ENCODE measurements around the gene ANKRD65. TPM values are rescaled to one million over a fixed set of nuclear protein-coding genes. Genes with fewer than 3 reads are reported as not detected.

Gene ANKRD65
- total RNA-seq, 1 donor from 2014 or later, result 0.64 TPM

DNA sequence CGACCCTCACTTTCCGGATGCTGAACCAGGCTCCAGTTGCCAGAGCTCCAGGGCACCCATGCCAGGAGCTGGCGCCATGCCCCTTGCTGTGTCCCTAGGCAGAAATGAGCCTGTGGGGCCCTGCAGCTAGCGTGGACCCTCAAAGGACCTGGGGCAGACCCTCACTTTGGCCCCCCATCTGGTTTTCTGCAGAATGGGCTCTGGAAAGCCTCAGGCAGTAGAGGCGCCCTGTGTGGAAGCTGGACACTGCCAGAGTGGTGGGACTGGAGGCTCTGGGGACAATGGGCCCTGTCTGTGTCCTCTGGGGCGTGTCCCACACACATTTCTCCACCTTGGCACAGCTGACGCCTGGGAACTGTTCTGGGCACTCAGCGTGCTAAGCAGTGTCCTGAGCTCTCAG lies 39.8 kb downstream of the ANKRD65 start:
- FAIRE-seq (no peak), DNase-seq (ENCODE audit: low read depth) (no peak)
- peaks cover 6% of the 10 kb centered on the region for H3K36me3 Mint-ChIP-seq (ENCODE audit: low read depth, unreplicated experiment)
- Histone ChIP-seq H3K4me3 (ENCODE audit: insufficient read depth, low read depth, low read length) (no peak overlapping the region), H2AFZ (ENCODE audit: low read depth, low read length) (no peak overlapping the region), H3K9ac (ENCODE audit: low read length) (no peak overlapping the region), H3K27me3 (ENCODE audit: insufficient read depth, low read length) (no peaks in the 10 kb centered on the region), H4K20me1 (ENCODE audit: insufficient read depth, low read length) (peaks cover 24% of the 10 kb centered on the region), H3K36me3 (ENCODE audit: insufficient read depth, low read length) (peaks cover 8% of the 10 kb centered on the region), H3K4me1 (ENCODE audit: insufficient read depth, low read length) (no peaks in the 10 kb centered on the region), H3K79me2 (ENCODE audit: insufficient read depth, low read length) (peaks cover 20% of the 10 kb centered on the region), H3K27ac (ENCODE audit: low read depth, low read length) (no peak overlapping the region), H3K9me3 (ENCODE audit: insufficient read depth, low read depth, low read length) (no peaks in the 10 kb centered on the region), H3K4me2 (ENCODE audit: low read length) (no peak overlapping the region)
- no peaks in the 10 kb centered on the region for H3K4me1 Mint-ChIP-seq (ENCODE audit: low read depth, unreplicated experiment)
- H3K27ac Mint-ChIP-seq (ENCODE audit: unreplicated experiment), result no peak overlapping the region
- H3K9me3 Mint-ChIP-seq (ENCODE audit: unreplicated experiment), result no peaks in the 10 kb centered on the region
- no peak overlapping the region for H3K4me3 Mint-ChIP-seq (ENCODE audit: unreplicated experiment)
- H3K27me3 Mint-ChIP-seq (ENCODE audit: low read depth, unreplicated experiment), result no peaks in the 10 kb centered on the region
- no peak for TF ChIP-seq EZH2 (IDR thresholded peaks at IDR 0.05; ENCODE audit: insufficient read depth, low read length)
- TF ChIP-seq, protein P1, sequence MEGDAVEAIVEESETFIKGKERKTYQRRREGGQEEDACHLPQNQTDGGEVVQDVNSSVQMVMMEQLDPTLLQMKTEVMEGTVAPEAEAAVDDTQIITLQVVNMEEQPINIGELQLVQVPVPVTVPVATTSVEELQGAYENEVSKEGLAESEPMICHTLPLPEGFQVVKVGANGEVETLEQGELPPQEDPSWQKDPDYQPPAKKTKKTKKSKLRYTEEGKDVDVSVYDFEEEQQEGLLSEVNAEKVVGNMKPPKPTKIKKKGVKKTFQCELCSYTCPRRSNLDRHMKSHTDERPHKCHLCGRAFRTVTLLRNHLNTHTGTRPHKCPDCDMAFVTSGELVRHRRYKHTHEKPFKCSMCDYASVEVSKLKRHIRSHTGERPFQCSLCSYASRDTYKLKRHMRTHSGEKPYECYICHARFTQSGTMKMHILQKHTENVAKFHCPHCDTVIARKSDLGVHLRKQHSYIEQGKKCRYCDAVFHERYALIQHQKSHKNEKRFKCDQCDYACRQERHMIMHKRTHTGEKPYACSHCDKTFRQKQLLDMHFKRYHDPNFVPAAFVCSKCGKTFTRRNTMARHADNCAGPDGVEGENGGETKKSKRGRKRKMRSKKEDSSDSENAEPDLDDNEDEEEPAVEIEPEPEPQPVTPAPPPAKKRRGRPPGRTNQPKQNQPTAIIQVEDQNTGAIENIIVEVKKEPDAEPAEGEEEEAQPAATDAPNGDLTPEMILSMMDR (IDR thresholded peaks at IDR 0.05; ENCODE audit: insufficient read depth, low read depth, low read length), result no peak

- H4K20me1 ChIP-seq (ENCODE audit: insufficient read depth, low read length), result peaks cover 20% of the 10 kb centered on the region
- no peak overlapping the region for H3K9ac ChIP-seq (ENCODE audit: low read length)
- no peaks in the 10 kb centered on the region for H3K9me3 ChIP-seq (ENCODE audit: insufficient read depth, low read depth, low read length)
- Mint-ChIP-seq H3K4me3 (ENCODE audit: unreplicated experiment) (no peak overlapping the region), H3K36me3 (ENCODE audit: low read depth, unreplicated experiment) (peaks cover 5% of the 10 kb centered on the region), H3K27ac (ENCODE audit: unreplicated experiment) (no peak overlapping the region), H3K4me1 (ENCODE audit: low read depth, unreplicated experiment) (no peaks in the 10 kb centered on the region), H3K27me3 (ENCODE audit: low read depth, unreplicated experiment) (no peaks in the 10 kb centered on the region), H3K9me3 (ENCODE audit: unreplicated experiment) (no peaks in the 10 kb centered on the region)
- peaks cover 3% of the 10 kb centered on the region for H3K4me1 ChIP-seq (ENCODE audit: insufficient read depth, low read length)
- no peak for FAIRE-seq
- H3K27me3 ChIP-seq (ENCODE audit: insufficient read depth, low read length), result no peaks in the 10 kb centered on the region
- TF ChIP-seq, protein P1 (IDR thresholded peaks at IDR 0.05; ENCODE audit: insufficient read depth, low read depth, low read length), result no peak
- TF ChIP-seq EZH2 (IDR thresholded peaks at IDR 0.05; ENCODE audit: insufficient read depth, low read length), result no peak
- H2AFZ ChIP-seq (ENCODE audit: low read depth, low read length), result no peak overlapping the region
- no peak overlapping the region for H3K4me2 ChIP-seq (ENCODE audit: low read length)
- peaks cover 4% of the 10 kb centered on the region for H3K36me3 ChIP-seq (ENCODE audit: insufficient read depth, low read length)
- peaks cover 19% of the 10 kb centered on the region for H3K79me2 ChIP-seq (ENCODE audit: insufficient read depth, low read length)
- no peak overlapping the region for H3K27ac ChIP-seq (ENCODE audit: low read depth, low read length)
- H3K4me3 ChIP-seq (ENCODE audit: insufficient read depth, low read depth, low read length), result no peak overlapping the region
- DNase-seq (ENCODE audit: low read depth), result no peak
These were observed 40.2 kb downstream of the ANKRD65 start for GRCh38 chr1:1380860-1381259.

GRCh38 chr1:1377540-1378205 lies 43.4 kb downstream of the ANKRD65 start:
- Histone ChIP-seq H3K9me3 (ENCODE audit: insufficient read depth, low read depth, low read length) (no peaks in the 10 kb centered on the region), H2AFZ (ENCODE audit: low read depth, low read length) (no peak overlapping the region), H3K36me3 (ENCODE audit: insufficient read depth, low read length) (peaks cover 3% of the 10 kb centered on the region), H4K20me1 (ENCODE audit: insufficient read depth, low read length) (peaks cover 25% of the 10 kb centered on the region), H3K4me3 (ENCODE audit: insufficient read depth, low read depth, low read length) (no peak overlapping the region), H3K27me3 (ENCODE audit: insufficient read depth, low read length) (no peaks in the 10 kb centered on the region), H3K9ac (ENCODE audit: low read length) (no peak overlapping the region), H3K4me2 (ENCODE audit: low read length) (no peak overlapping the region), H3K4me1 (ENCODE audit: insufficient read depth, low read length) (peaks cover 12% of the 10 kb centered on the region), H3K27ac (ENCODE audit: low read depth, low read length) (no peak overlapping the region), H3K79me2 (ENCODE audit: insufficient read depth, low read length) (peaks cover 34% of the 10 kb centered on the region)
- Mint-ChIP-seq H3K4me3 (ENCODE audit: unreplicated experiment) (no peak overlapping the region), H3K27me3 (ENCODE audit: low read depth, unreplicated experiment) (no peaks in the 10 kb centered on the region), H3K4me1 (ENCODE audit: low read depth, unreplicated experiment) (peaks cover 8% of the 10 kb centered on the region), H3K9me3 (ENCODE audit: unreplicated experiment) (no peaks in the 10 kb centered on the region), H3K27ac (ENCODE audit: unreplicated experiment) (peak overlapping the region; percentile 18), H3K36me3 (ENCODE audit: low read depth, unreplicated experiment) (peaks cover 2% of the 10 kb centered on the region)
- FAIRE-seq, result no peak
- no peak for DNase-seq (ENCODE audit: low read depth)
- TF ChIP-seq, protein P1 (IDR thresholded peaks at IDR 0.05; ENCODE audit: insufficient read depth, low read depth, low read length), result no peak
- no peak for TF ChIP-seq EZH2 (IDR thresholded peaks at IDR 0.05; ENCODE audit: insufficient read depth, low read length)

All from astrocyte (in vitro differentiated cells and primary cell).